Peyer's patch (tissue), 4 donors: ENCODE measurements around the gene KCNAB1. TPM values are rescaled to one million over a fixed set of nuclear protein-coding genes. Genes with fewer than 3 reads are reported as not detected.

Source experiments
- DNase-seq, 3 donors: peaks; one replicate each; pipeline ENCODE4 v3.0.0-alpha.2; 2017 to 2019
- H3K27ac ChIP-seq, 4 donors: fragments of 200-600 bp; sonication (generic); one replicate each; pipeline ENCODE4 v1.5.1; 2016 to 2019
- H3K27me3 ChIP-seq, 2 donors: fragments of 200-600 bp; sonication (generic); one replicate each; pipeline ENCODE4 v1.5.1; 2019
- H3K36me3 ChIP-seq, 3 donors: fragments of 200-600 bp; sonication (generic); one replicate each; pipeline ENCODE4 v1.5.1; 2016 to 2019
- H3K4me1 ChIP-seq, 4 donors: fragments of 200-600 bp; sonication (generic); one replicate each; pipeline ENCODE4 v1.5.1; 2016 to 2019
- H3K4me3 ChIP-seq, 4 donors: fragments of 200-600 bp; sonication (generic); 1 replicate in 3 of 4; 2 replicates in 1 of 4; pipeline ENCODE4 v1.5.1; 2016 to 2019; ENCODE audit warnings: mild to moderate bottlenecking in 1 of 4
- H3K9me3 ChIP-seq, 4 donors: fragments of 200-600 bp; sonication (generic); one replicate each; pipeline ENCODE4 v1.5.1; 2016 to 2019; ENCODE audit warnings: mild to moderate bottlenecking in 1 of 4
- POLR2A ChIP-seq, 2 donors: fragments of 450-650 bp; IDR thresholded peaks; one replicate each; pipeline ENCODE4 v1.5.1; 2017; ENCODE audit warnings: antibody characterized with exemption in 2 of 2, mild to moderate bottlenecking in 2 of 2, moderate library complexity in 2 of 2
- total RNA-seq, 4 donors: library from RNA; depleted of rRNA; stranded (reverse); fragments of >200 nt; gene quantifications; one replicate each; pipeline ENCODE4 v1.1.0, GENCODE V29; 2016
- TF ChIP-seq, protein P1 (sequence below), 6 experiments: fragments of 450-650 bp in 4 of 6; fragments of 200-600 bp in 2 of 6; sonication (generic) in 1 of 6; IDR thresholded peaks; one replicate each; pipeline ENCODE4 v1.5.1; 2017 to 2019; ENCODE audit warnings: antibody characterized with exemption in 6 of 6, mild to moderate bottlenecking in 3 of 6, moderate library complexity in 1 of 6

KCNAB1 gene
- total RNA-seq, 4 donors from 2014 or later = 1.1 to 1.7 (median 1.6) TPM; not detected in 1

DNA sequence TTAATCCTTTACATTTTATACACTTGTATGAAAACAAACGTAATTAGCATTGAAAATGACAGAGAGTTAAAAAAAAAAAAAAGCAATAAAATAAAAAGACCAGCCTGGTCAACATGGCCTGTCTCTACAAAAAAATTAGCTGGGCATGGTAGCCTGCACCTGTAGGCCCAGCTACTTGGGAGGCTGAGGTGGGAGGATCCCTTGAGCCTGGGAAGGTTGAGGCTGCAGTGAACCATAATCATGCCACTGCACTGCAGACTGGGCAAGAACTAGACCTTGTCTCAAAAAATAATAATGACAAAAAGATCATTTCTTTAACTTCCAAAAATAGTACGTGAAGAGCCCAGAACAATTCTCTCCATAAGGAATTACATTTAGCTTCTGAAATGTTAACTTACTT, 432.6 kb downstream of the KCNAB1 start:
- H3K4me3 ChIP-seq = peak overlapping the region in 1 of 4 donors; percentile 8
- H3K4me1 ChIP-seq = peaks cover 0 to 17% (median 0%) of the 10 kb centered on the region in 4 donors

DNA sequence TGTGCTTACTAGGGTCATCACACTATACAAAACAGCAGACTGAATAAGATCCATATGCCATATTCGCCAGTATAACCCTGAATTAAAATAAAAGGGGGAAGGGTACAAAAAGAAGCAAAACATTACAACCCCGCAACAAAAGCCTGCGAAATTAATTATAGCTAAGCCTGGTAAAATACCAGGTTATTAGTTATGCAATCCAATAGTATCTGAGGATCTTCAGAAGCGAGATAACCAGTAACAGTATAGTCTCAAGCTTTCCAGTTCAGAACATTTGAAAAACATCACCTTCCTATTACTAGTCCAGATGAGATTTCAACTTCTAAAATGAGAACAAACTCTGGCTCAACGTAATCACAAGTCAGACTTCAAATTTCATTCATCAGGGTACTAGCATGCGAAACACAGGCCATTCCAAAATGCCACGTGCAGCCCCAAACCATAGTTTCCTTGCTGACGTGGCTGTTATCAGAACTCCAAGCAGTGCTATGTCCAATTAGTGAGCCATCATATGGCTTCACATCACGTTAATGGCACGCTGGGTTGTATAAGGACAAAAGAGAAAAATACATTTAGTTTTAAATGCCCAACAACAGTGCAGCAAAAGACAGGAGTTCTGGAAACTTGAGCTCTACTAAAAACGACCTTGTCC, 433.5 kb downstream of the KCNAB1 start:
- peak overlapping the region in 1 of 4 donors; percentile 89 for H3K27ac ChIP-seq
- peaks cover 0 to 20% (median 0%) of the 10 kb centered on the region in 3 donors for H3K36me3 ChIP-seq
- DNase-seq = no peak
- peak overlapping the region; percentile 75 to 88 (median 80) for H3K4me3 ChIP-seq
- H3K4me1 ChIP-seq = peaks cover 0 to 17% (median 0%) of the 10 kb centered on the region in 4 donors
- no peaks in the 10 kb centered on the region for H3K27me3 ChIP-seq
- no peaks in the 10 kb centered on the region for H3K9me3 ChIP-seq
- no peak for TF ChIP-seq POLR2A (IDR thresholded peaks at IDR 0.05)
- TF ChIP-seq, protein P1, sequence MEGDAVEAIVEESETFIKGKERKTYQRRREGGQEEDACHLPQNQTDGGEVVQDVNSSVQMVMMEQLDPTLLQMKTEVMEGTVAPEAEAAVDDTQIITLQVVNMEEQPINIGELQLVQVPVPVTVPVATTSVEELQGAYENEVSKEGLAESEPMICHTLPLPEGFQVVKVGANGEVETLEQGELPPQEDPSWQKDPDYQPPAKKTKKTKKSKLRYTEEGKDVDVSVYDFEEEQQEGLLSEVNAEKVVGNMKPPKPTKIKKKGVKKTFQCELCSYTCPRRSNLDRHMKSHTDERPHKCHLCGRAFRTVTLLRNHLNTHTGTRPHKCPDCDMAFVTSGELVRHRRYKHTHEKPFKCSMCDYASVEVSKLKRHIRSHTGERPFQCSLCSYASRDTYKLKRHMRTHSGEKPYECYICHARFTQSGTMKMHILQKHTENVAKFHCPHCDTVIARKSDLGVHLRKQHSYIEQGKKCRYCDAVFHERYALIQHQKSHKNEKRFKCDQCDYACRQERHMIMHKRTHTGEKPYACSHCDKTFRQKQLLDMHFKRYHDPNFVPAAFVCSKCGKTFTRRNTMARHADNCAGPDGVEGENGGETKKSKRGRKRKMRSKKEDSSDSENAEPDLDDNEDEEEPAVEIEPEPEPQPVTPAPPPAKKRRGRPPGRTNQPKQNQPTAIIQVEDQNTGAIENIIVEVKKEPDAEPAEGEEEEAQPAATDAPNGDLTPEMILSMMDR (IDR thresholded peaks at IDR 0.05) = no peak

More for the DNA sequence above, 432.6 kb downstream of the KCNAB1 start:
- peaks cover 0 to 29% (median 0%) of the 10 kb centered on the region in 3 donors for H3K36me3 ChIP-seq
- no peak overlapping the region for H3K27ac ChIP-seq
- no peak for TF ChIP-seq POLR2A (IDR thresholded peaks at IDR 0.05)
- TF ChIP-seq, protein P1 (IDR thresholded peaks at IDR 0.05) = no peak
- no peak for DNase-seq
- H3K9me3 ChIP-seq = no peaks in the 10 kb centered on the region
- H3K27me3 ChIP-seq = no peaks in the 10 kb centered on the region

- Histone ChIP-seq H3K4me3 (peak overlapping the region; percentile 75 to 88 (median 80)), H3K9me3 (no peaks in the 10 kb centered on the region), H3K27ac (peak overlapping the region; percentile 80 to 89 (median 86)), H3K36me3 (peaks cover 0 to 14% (median 0%) of the 10 kb centered on the region in 3 donors), H3K27me3 (no peaks in the 10 kb centered on the region), H3K4me1 (peaks cover 0 to 17% (median 0%) of the 10 kb centered on the region in 4 donors)
- TF ChIP-seq, protein P1 (IDR thresholded peaks at IDR 0.05) = no peak
- no peak for TF ChIP-seq POLR2A (IDR thresholded peaks at IDR 0.05)
- peak in 1 of 3 donors; percentile 41 for DNase-seq
Observed at GRCh38 chr3:156554515-156554841, 434.1 kb downstream of the KCNAB1 start.

DNA sequence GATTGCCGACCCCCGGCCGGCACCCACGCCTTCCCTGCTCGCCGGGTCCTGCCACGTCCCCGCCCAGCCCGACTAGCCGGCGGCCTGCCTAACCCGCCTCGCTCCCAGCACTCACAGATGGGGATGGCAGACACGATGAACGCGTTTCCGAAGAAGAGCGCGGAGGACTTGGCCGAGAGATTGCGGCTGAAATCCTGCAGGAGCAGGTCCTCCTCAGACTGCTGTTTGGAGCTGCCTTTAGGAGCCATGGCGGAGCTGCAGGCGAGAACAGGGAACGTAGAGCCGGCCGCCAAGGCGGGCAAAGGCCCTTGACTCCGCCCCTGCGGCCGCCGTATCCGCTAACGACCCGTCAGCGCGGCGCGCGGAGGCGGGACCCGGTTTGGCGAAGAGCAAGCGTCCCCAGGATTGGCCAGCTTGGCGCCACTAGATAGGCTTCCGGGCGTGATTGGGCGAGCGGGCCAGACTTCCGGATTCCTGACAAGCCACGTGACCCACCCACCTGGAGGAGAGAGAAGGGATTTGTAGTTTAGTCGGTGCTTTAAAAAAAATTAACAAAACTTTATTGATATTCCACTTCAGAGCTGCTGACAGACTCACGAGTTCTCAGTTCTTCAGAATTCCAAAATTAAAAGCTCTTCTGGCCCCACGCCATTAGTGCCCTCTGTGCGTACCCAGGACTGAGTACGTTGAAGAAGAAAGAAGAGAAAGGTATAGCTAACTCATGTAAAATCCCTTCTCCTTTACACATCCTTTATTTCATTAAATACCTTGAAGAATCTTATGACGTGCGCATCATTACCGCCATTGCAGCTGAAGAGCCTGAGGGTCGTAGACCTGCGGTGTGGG, 434.7 kb downstream of the KCNAB1 start, which contains the start of gene SSR3:
TSS of gene SSR3 (minus strand) at position 276 of the 846 bp plus-strand sequence. CDS start at position 248, 28 bp downstream.
- peak; percentile 99 to 100 (median 99) for DNase-seq
- peaks cover 0 to 13% (median 0%) of the 10 kb centered on the region in 3 donors for H3K36me3 ChIP-seq
- no peaks in the 10 kb centered on the region for H3K9me3 ChIP-seq
- peaks cover 0 to 17% (median 0%) of the 10 kb centered on the region in 4 donors for H3K4me1 ChIP-seq
- H3K27me3 ChIP-seq = no peaks in the 10 kb centered on the region
- peak within 1 kb of the TSS; percentile 80 to 89 (median 86) for H3K27ac ChIP-seq
- TF ChIP-seq, protein P1 (IDR thresholded peaks at IDR 0.05) = peak; percentile 20 to 85 (median 55)
- peak; percentile 84 to 87 for TF ChIP-seq POLR2A (IDR thresholded peaks at IDR 0.05)
- peak within 1 kb of the TSS; percentile 75 to 88 (median 80) for H3K4me3 ChIP-seq

- no peak overlapping the region for H3K27ac ChIP-seq
Observed at GRCh38 chr3:156558389-156558788, 438.0 kb downstream of the KCNAB1 start.

More at GRCh38 chr3:156558389-156558788, 438.0 kb downstream of the KCNAB1 start:
- Histone ChIP-seq H3K27me3 (no peaks in the 10 kb centered on the region), H3K4me3 (no peak overlapping the region), H3K36me3 (no peaks in the 10 kb centered on the region), H3K9me3 (no peaks in the 10 kb centered on the region), H3K4me1 (peaks cover 0 to 7% (median 0%) of the 10 kb centered on the region in 4 donors)
- DNase-seq = no peak
- TF ChIP-seq, protein P1 (IDR thresholded peaks at IDR 0.05) = no peak
